GM12878 (cell line): ENCODE results near the gene STAT4. TPM values are rescaled to one million over a fixed set of nuclear protein-coding genes. Genes with fewer than 3 reads are reported as not detected.

Source experiments
- ATAC-seq: fragments of 200-7000 bp; cut with Tn5 transposase; 3 replicates; pipeline ENCODE4 v1.9.1; 2020; ENCODE audit warnings: mild to moderate bottlenecking, moderate library complexity
- BruUV-seq: library from RNA; stranded (reverse); fragments of 400-500 nt; replicated peaks from 2 replicates; lab custom pipeline; 2021; lab: Mats Ljungman, UMichigan
- CTCF ChIA-PET: fragments of 300-600 bp; sonication (Branson Sonifier 250); formaldehyde crosslinking; extraction: SDS; loops from one replicate; lab custom pipeline; 2021; ENCODE audit warnings: inconsistent platforms; lab: Yijun Ruan, JAX
- POLR2A ChIA-PET: fragments of 350-600 bp; formaldehyde crosslinking; extraction: SDS; loops from one replicate; lab custom pipeline; 2021; ENCODE audit warnings: inconsistent platforms; lab: Charles Lee
- RAD21 ChIA-PET: fragments of 300-600 bp; sonication (Branson Sonifier 250); formaldehyde crosslinking; loops from one replicate; lab custom pipeline; 2023; ENCODE audit warnings: antibody characterized with exemption; ENCODE audit not compliant: unreplicated experiment; lab: Charles Lee
- SMC1A ChIA-PET: fragments of 300-600 bp; sonication (Branson Sonifier 250); formaldehyde crosslinking; loops from one replicate; lab custom pipeline; 2023; ENCODE audit not compliant: unreplicated experiment, uncharacterized antibody; lab: Charles Lee
- DNase-seq: peaks from one replicate; pipeline ENCODE4 v3.0.0-alpha.2; 2011; ENCODE audit warnings: low read depth, low spot score
- FAIRE-seq: peaks from 3 replicates; lab custom pipeline; 2011; peaks lifted over from hg19 to GRCh38; lab: Jason Lieb, UNC
- H2AFZ ChIP-seq: 2 replicates; pipeline ENCODE4 v1.6.0; 2011; ENCODE audit warnings: low read depth, low read length, control low read depth; ENCODE audit not compliant: control insufficient read depth
- H3K27ac ChIP-seq: 2 replicates; pipeline ENCODE4 v1.5.1; 2011; ENCODE audit warnings: control low read depth; ENCODE audit not compliant: control insufficient read depth, insufficient read depth
- H3K27me3 ChIP-seq, 2 experiments: replicated peaks in 1 of 2; 2 replicates each; pipeline versions ENCODE4 v1.6.0 to v1.6.1; 2011; ENCODE audit warnings: low read length in 1 of 2; ENCODE audit not compliant: control insufficient read depth in 2 of 2, insufficient read depth in 2 of 2
- H3K36me3 ChIP-seq, 2 experiments: 2 replicates each; pipeline ENCODE4 v1.5.1; 2011; ENCODE audit warnings: low read length in 1 of 2; ENCODE audit not compliant: control insufficient read depth in 2 of 2, insufficient read depth in 2 of 2
- H3K4me1 ChIP-seq: 2 replicates; pipeline ENCODE4 v1.6.1; 2011; ENCODE audit warnings: mild to moderate bottlenecking, low read length, moderate library complexity, mixed read lengths; ENCODE audit not compliant: control insufficient read depth, insufficient read depth
- H3K4me2 ChIP-seq: 2 replicates; pipeline ENCODE4 v1.6.0; 2011; ENCODE audit warnings: control low read depth; ENCODE audit not compliant: control insufficient read depth, insufficient read depth
- H3K4me3 ChIP-seq: fragments of 200-600 bp; sonication (generic); 2 replicates; pipeline ENCODE4 v1.5.1; 2016
- H3K79me2 ChIP-seq: 2 replicates; pipeline ENCODE4 v1.6.0; 2011; ENCODE audit warnings: low read length; ENCODE audit not compliant: control insufficient read depth, insufficient read depth
- H3K9ac ChIP-seq: 2 replicates; pipeline ENCODE4 v1.8.0; 2011; ENCODE audit warnings: low read length, control low read depth, mixed read lengths; ENCODE audit not compliant: control insufficient read depth, insufficient read depth
- H3K9me3 ChIP-seq: replicated peaks from 3 replicates; pipeline ENCODE4 v1.5.1; 2011; ENCODE audit warnings: mild to moderate bottlenecking, low read length; ENCODE audit not compliant: control insufficient read depth, insufficient read depth
- H4K20me1 ChIP-seq: 2 replicates; pipeline ENCODE4 v1.6.0; 2011; ENCODE audit not compliant: control insufficient read depth, insufficient read depth
- MLLT1 ChIP-seq: fragments of 450-650 bp; IDR thresholded peaks from 2 replicates; pipeline ENCODE4 v1.6.1; 2016; ENCODE audit warnings: mild to moderate bottlenecking
- MTA3 ChIP-seq: IDR thresholded peaks from 2 replicates; pipeline ENCODE4 v1.6.1; 2012; ENCODE audit warnings: low read length, inconsistent platforms, borderline replicate concordance
- MYB ChIP-seq: fragments of 150-350 bp; IDR thresholded peaks from 2 replicates; pipeline ENCODE4 v1.6.1; 2014; ENCODE audit warnings: mild to moderate bottlenecking, low read depth, low read length, borderline replicate concordance
- POLR2AphosphoS5 ChIP-seq: IDR thresholded peaks from 2 replicates; pipeline ENCODE4 v1.6.1; 2011; ENCODE audit warnings: mild to moderate bottlenecking, low read length, inconsistent platforms
- SMC3 ChIP-seq: IDR thresholded peaks from 2 replicates; pipeline ENCODE4 v1.6.1; 2011; ENCODE audit warnings: low read length, improper control_type of control experiment, borderline replicate concordance
- YY1 ChIP-seq: IDR thresholded peaks from 2 replicates; pipeline ENCODE4 v1.6.1; 2011; ENCODE audit warnings: low read depth, mild to moderate bottlenecking, low read length
- WGBS: methylation state at CpG from one replicate; pipeline ENCODE4 v1.1.6; 2016; ENCODE audit warnings: low lambda C conversion rate; ENCODE audit not compliant: insufficient replicate concordance, insufficient coverage; ENCODE audit errors: missing lambda C conversion rate; 5-methylcytosine and 5-hydroxymethylcytosine counted together
- in situ Hi-C: fragments of 300-500 bp; cut with MboI; formaldehyde crosslinking; loops from 9 replicates; pipeline ENCODE4 v1.14.3; 2018; ENCODE audit warnings: mixed read lengths
- intact Hi-C: fragments of 100-400 bp; cut with micrococcal nuclease; formaldehyde crosslinking; loops from one replicate; pipeline ENCODE4 v1.14.2; 2022; ENCODE audit not compliant: unreplicated experiment
- polyA plus RNA-seq, 11 experiments: library from polyadenylated mRNA; depleted of rRNA in 4 of 11; unstranded in 6 of 11; stranded (reverse) in 5 of 11; fragments of >200 nt; fragmentation: Nextera tagmentation in 4 of 11; fragmentation: Illumina TruSeq in 1 of 11; extraction: Ambion mirVana in 4 of 11; extraction: Trizol in 1 of 11; gene quantifications; 1 replicate in 1 of 11; 2 replicates in 10 of 11; pipeline versions ENCODE4 v1.2.1 to v1.2.3, GENCODE V29; 2011 to 2016; ENCODE audit warnings: inconsistent platforms in 2 of 11, missing spikeins in 2 of 11, low read depth in 1 of 11
- total RNA-seq, 4 experiments: library from RNA; depleted of rRNA in 3 of 4; stranded (reverse); fragments of >200 nt in 3 of 4; fragmentation: Illumina TruSeq in 1 of 4; extraction: Trizol in 1 of 4; gene quantifications; 2 replicates each; pipeline versions ENCODE4 v1.2.1 to v1.2.3, GENCODE V29; 2013 to 2021

STAT4 gene
- total and polyA plus RNA-seq, 10 of the 15 experiments (the other 5 are each of a cell fraction or from before 2014, with no cell fraction given) = 3.1 to 9.3 (median 7.1) TPM

DNA sequence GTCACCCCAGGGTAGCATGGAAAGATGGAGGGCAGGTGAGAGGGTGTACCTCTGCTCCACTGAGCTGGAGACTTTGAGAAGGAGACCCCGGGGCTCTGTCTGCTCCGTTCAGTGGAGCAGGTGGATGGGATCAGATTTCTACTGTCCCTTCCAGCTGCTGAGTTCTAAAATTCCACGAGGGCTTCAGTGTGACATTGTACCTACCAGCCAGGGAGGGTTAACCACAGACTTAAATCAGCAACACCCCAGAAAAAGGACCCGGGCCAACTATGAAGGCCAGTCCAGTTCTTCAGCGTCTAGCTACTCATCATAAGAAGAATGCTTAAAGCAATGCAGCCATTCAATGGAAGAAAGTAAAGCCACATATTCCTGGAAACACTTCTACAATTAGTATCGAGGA is 160.7 kb downstream of the STAT4 start:
- Histone ChIP-seq H3K4me3 (no peak overlapping the region), H3K79me2 (peaks cover 1% of the 10 kb centered on the region), H3K36me3 (peaks cover 39 to 73% of the 10 kb centered on the region in 2 experiments), H3K9me3 (no peaks in the 10 kb centered on the region; the same call in 2 of the 3 replicates), H3K27ac (no peak overlapping the region), H3K4me2 (no peak overlapping the region), H3K27me3 (no peaks in the 10 kb centered on the region), H3K4me1 (no peaks in the 10 kb centered on the region), H4K20me1 (peaks cover 6% of the 10 kb centered on the region), H3K9ac (no peak overlapping the region), H2AFZ (no peak overlapping the region)
- no peak for FAIRE-seq
- ATAC-seq = no peak
- no peak for DNase-seq
- in situ Hi-C loops (no loop called here), intact Hi-C loops (no loop called here)
- POLR2A ChIA-PET = interaction anchor here (1.0 to 1.6 kb wide), 2 partner anchors 11 to 33 kb away, joined by 3 read pairs; no protein-coding TSS in a partner anchor
- RAD21 ChIA-PET = no interaction called here
- BruUV-seq = no TSS peak
- CTCF ChIA-PET = interaction anchor here (0.8 to 2.1 kb wide), 2 partner anchors 22 to 185 kb away, joined by 3 to 6 read pairs; no protein-coding TSS in a partner anchor
- SMC1A ChIA-PET = interaction anchor here (0.8 to 2.6 kb wide), 5 partner anchors 9 to 166 kb away, joined by 3 to 7 read pairs (median 4); no protein-coding TSS in a partner anchor
- TF ChIP-seq MTA3 (no peak), MLLT1 (no peak), MYB (no peak), SMC3 (no peak), YY1 (no peak), POLR2AphosphoS5 (peak; percentile 55)
- 98% methylated on average over 6 of the region's 6 CpGs for WGBS
